H54 (cell line): ENCODE data around the gene NPAS2.

Source experiments
- DNase-seq: peaks from one replicate; pipeline ENCODE4 v3.0.0; 2011; ENCODE audit warnings: low spot score, mixed read lengths; ENCODE audit not compliant: insufficient read length
- FAIRE-seq: peaks from 3 replicates; lab custom pipeline; 2011; peaks lifted over from hg19 to GRCh38; lab: Jason Lieb, UNC
- POLR2A ChIP-seq: IDR thresholded peaks from 2 replicates; pipeline ENCODE4 v1.6.1; 2011; ENCODE audit warnings: low read depth, mild to moderate bottlenecking, low read length

NPAS2 gene

GRCh38 chr2:100924122-100924519 is 104.2 kb downstream of the NPAS2 start:
- no peak for FAIRE-seq
- no peak for DNase-seq
- no peak for TF ChIP-seq POLR2A

DNA sequence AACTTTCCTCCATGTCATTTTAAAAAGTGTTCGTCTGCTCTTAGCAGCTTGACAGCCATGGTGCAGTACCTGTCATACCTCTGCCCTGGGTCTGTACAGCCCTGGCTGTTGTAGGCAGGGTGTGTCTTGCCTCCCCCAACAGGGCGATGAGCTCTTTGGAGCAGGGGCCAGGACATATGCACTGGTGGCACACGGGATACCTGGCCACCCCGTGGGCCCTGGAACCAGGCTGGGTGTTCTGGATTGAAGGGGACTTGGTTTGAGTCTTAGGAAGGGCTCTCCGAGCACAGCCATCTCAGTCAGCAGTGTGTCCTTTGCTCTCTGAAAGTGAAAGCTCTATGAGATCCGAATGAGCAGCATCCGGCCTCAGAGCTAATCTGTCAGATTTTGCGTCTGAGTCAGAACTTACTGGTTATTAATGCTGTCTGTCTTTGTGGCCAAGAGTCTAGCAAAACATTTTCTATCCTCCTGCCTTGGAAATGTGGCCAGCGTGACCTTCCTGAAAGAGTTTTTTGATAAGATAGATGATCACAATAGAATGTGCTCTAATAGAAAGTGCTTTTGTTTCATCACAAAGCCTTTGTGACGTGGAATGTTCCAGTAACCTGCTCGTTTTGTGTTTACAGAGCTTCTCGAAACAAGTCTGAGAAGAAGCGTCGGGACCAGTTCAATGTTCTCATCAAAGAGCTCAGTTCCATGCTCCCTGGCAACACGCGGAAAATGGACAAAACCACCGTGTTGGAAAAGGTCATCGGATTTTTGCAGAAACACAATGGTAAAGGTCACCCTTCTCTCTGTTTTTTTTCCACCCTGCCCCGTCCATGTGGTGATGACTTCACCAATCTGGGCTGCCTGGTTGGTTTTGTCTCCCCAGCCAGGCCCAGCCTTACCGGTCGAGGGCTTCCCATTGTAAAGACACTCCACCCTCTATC is 104.8 kb downstream of the NPAS2 start:
- DNase-seq (peak; percentile 68), FAIRE-seq (peak; percentile 87)
- TF ChIP-seq POLR2A = no peak

GRCh38 chr2:100928235-100928634 is 108.3 kb downstream of the NPAS2 start:
- no peak for TF ChIP-seq POLR2A
- DNase-seq (no peak), FAIRE-seq (no peak)

- no peak for TF ChIP-seq POLR2A
- DNase-seq (no peak), FAIRE-seq (no peak)
Measured at GRCh38 chr2:100929147-100929546, 109.2 kb downstream of the NPAS2 start.

DNA sequence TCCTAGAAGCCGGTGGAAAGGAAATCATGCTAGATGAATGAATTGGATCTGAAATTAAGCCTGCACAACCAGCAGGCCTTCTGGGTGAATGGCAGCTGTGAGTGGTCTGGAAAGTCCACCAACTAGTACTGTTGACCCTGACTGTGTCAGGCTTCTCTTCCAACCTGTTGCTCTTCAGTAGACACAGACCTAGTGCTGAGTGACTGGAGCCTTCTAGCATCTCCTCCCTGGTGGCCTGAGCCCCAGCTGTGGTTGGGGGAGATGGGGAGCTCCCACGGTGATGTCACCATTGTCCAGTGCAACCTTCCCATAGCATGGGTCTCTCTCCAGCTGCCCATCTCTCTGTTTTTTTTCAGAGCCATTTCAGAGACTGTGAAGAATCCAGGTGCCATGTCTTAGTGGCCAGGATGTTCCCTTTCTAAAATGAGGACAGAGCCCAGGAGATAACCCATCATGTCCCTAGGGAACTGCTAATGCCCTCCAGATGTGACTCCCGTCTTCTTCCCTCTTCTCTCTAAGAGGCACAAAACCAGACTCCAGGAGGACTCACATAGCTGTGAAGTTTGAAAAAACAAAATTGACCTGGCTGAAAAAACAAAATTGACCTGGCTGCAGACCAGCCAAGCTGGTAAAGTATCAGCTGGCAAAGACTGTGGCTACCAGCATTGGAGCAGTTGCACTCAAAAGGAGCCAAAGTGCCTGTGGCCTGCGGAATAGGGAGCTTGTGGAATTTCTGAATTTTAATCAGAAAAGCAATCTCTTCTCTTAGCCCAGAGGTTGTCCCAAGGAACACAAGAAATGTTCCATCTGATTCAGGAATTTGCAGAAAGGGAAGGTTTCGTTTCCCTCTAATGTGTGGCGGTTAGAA is 114.8 kb downstream of the NPAS2 start:
- DNase-seq (no peak), FAIRE-seq (no peak)
- no peak for TF ChIP-seq POLR2A

DNA sequence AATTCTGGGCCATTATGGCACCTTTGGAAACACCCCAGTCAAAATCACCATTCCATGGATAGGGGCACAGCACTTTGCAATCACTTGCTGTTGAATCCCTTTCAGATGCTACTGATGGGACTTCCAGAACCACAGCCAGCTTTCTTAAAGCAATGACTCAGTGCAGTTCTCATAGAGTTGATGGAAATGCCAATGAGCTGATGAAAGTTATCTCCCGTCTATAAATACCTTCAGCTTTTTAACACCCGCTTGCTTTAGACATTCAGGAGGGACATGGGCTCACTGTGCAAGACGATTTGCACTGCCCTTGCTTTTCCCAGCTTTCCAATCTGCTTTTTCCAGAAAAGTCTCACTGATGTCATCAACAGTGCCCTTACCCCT is 115.4 kb downstream of the NPAS2 start:
- FAIRE-seq (no peak), DNase-seq (peak; percentile 34)
- no peak for TF ChIP-seq POLR2A

DNA sequence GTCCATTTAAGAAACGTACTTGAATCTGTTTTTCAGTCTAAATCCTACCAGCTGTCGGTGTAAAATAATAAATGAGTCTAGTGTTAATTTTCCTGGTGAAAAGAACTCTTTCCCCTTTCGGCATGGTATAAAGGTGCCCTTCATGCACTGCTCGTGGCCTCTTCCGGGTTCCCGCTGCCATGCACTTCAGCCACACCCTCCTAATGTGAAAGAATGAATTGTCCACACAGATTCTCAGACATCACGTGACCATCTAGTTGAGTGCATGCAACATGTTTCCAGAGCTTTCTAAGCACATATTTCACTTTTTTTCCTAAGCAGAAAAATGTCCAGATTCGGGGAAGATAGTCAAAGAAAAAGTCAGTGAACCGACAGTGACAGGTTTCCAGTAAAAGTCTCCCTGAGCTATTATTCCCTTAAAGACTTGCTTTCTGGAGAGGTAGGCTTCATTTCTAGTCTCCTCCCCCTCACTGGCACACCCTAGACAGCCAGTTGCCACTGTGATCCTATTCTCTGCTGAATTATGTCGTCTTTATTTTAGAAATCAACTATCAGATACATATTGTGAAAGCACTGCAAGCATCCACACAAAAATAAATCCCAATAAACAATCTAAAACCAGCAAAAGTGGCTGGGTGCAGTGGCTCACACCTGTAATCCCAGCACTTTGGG is 116.3 kb downstream of the NPAS2 start:
- no peak for TF ChIP-seq POLR2A
- DNase-seq (no peak), FAIRE-seq (no peak)

GRCh38 chr2:100936972-100937542 is 117.1 kb downstream of the NPAS2 start:
- TF ChIP-seq POLR2A = no peak
- DNase-seq (no peak), FAIRE-seq (no peak)

DNA sequence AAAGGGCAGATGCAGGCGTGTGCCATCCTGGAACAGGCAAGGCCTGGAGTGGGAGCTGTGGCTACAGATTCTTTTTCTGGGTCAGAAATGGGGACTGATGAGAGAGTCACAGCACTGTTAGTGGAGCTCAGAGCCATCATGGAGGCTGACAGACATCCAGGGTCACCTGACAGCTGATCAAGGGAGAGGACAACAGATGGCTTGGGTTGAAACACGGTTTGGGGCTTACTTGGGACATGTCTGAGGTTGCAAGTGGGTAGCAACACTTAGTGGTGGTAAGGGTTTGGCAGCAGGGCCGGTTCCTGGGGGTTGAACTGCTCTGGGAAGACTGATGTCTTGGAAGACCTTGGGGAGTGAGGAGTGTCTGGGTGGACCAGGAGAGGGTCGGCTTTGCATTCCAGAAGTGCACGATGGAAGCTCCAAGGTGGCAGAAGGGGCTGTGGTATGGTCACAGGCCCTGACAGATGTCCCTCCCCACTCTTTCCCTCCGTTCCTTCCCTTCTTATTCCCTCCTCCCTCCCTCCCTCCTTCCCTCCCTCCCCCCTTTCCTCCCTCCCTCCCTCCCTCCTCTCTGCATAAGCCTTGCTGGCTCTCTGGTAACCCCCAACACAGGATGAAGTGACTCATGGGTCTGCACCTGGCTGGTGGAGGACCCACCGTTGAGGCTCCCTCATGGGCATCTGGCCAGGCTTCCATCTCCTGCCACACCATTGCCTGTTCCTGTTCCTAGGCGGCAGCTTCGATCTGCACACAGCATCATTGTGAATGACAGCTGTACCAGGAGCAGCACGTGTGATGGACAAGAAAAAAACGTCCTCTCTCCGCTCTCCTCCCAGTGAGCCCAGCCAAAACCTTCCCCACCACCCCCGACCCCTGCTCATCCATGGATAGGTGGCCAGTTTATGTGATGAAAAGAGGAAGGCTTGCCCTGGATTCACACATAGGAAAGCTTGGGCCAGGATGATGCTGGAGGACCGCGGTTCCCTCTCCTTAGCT is 118.4 kb downstream of the NPAS2 start:
- no peak for DNase-seq
- FAIRE-seq = no peak
- TF ChIP-seq POLR2A = no peak

DNA sequence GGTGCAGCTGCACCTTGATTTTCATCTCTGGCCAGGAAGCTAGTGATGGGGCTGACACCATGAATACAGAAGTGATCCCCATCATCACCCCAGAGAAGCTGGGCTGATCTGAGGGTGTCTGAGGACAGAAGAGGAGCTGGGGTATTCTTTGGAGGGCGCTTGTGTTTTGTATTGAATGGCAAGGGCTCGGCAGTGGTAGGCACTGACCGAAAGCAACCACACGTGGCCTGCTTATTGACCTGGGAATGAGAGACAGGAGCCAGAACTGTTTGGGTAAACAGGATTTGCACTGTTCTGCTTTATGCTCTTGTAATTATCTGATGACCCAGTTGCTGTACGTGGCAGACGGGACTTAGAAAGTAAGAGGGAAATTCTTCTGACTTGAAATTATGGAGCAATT is 119.5 kb downstream of the NPAS2 start:
- no peak for TF ChIP-seq POLR2A
- DNase-seq (no peak), FAIRE-seq (no peak)

DNA sequence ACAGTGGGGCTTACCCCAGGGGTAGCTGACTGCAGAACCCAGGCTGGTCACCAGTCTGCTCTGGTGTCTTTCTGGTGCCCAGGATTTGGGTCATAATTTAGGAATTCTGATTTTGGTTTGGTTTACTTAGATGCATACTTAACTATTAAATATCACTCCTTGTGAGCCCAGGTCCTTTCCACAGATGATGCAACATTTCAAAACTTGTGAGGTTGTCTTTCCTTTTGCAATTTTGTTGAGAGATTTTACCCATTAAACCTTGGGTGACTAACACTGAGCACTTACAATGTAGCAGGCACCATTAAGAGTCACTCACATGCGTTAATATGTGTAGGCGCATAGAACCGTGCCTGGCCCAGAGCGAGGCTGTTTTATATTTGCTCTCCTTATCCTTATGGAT is 120.3 kb downstream of the NPAS2 start:
- DNase-seq (no peak), FAIRE-seq (no peak)
- no peak for TF ChIP-seq POLR2A
